ENCODE results near the gene BTBD7.

The BTBD7 gene

DNA sequence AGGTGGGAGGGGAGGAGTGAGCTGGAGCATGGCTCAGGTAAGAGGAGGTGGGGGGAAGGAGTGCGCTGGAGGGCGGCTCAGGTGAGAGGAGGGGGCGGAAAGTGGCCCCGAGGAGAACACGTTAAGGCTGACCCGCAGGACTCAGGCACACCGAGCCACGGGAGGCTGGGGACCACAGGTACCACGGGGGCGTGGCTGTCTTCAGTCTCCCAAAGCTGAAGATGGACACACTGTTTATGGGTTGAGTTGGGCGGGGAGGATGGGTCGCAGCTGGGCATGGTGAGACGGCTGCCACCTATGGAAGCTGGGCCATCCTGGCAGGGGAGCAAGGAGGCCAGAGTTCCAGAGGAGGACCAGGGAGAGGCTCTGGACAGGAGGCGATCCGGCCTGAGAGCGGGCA, 102.3 kb downstream of the BTBD7 start:
- DNase-seq (ENCODE audit: extremely low read depth, low read depth), result no peak
- TF ChIP-seq, protein P1, sequence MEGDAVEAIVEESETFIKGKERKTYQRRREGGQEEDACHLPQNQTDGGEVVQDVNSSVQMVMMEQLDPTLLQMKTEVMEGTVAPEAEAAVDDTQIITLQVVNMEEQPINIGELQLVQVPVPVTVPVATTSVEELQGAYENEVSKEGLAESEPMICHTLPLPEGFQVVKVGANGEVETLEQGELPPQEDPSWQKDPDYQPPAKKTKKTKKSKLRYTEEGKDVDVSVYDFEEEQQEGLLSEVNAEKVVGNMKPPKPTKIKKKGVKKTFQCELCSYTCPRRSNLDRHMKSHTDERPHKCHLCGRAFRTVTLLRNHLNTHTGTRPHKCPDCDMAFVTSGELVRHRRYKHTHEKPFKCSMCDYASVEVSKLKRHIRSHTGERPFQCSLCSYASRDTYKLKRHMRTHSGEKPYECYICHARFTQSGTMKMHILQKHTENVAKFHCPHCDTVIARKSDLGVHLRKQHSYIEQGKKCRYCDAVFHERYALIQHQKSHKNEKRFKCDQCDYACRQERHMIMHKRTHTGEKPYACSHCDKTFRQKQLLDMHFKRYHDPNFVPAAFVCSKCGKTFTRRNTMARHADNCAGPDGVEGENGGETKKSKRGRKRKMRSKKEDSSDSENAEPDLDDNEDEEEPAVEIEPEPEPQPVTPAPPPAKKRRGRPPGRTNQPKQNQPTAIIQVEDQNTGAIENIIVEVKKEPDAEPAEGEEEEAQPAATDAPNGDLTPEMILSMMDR (IDR thresholded peaks at IDR 0.05; ENCODE audit: low read depth, low read length), result no peak

DNA sequence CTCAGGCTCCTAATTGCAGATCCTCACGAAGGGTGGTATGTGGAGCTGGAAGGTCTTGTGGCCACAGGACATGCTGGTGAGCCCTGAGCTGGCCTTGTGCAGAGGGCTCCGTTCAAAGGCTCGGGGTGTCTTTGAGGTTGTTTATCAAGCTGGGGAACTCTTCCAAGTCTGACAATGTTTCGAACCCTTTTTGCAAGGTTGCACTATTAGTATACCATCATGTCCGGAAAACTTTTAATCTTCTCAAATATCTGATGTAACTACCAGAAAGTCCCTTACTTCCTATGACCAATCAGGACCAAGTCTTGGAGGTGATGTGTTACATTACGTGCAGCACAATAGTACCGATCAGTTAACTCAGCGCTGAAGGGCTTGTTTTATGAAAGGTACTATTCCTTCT, 104.3 kb downstream of the BTBD7 start:
- no peak for DNase-seq (ENCODE audit: extremely low read depth, low read depth)
- TF ChIP-seq, protein P1 (IDR thresholded peaks at IDR 0.05; ENCODE audit: low read depth, low read length), result no peak

DNA sequence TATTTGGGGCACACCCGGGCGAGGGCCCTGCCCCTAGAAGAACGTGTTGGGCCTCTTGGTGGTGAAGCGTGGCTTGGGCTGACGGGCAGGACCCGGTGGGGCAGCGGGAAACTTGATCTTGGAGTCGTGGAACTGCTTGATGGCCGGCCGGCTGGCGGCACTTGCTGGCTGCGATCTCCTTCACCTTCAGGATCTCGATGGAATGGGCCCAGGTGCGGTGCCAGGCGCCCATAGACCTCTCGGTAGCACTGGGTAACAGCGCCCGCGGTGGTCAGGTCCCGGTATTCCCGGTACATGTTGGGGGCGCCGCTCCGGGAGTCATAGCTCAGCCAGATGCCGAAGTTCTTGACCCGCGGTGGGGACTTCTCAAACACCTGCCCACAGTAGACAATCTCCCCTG, 109.3 kb downstream of the BTBD7 start:
- DNase-seq (ENCODE audit: extremely low read depth, low read depth), result no peak
- TF ChIP-seq, protein P1 (IDR thresholded peaks at IDR 0.05; ENCODE audit: low read depth, low read length), result no peak

DNA sequence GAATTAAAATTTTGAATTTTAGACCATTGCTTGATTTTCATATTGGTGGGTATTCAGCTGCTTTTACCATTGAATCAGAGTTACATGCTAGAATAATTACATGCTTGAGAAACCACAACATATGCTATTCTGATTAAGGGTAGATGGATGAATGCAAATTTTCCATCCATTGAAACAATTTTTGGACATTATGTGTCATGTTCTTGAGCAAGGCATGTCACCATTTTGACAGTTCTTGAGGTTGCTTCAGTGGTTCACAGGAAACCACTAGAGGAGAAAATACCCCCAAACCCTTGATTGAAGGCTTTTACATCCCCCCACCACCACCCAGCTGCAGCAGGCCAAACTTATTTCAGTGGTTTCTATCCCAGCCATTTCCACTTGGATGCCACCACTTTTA, 112.3 kb downstream of the BTBD7 start:
- no peak for DNase-seq (ENCODE audit: extremely low read depth, low read depth)
- TF ChIP-seq, protein P1 (IDR thresholded peaks at IDR 0.05; ENCODE audit: low read depth, low read length), result no peak

DNA sequence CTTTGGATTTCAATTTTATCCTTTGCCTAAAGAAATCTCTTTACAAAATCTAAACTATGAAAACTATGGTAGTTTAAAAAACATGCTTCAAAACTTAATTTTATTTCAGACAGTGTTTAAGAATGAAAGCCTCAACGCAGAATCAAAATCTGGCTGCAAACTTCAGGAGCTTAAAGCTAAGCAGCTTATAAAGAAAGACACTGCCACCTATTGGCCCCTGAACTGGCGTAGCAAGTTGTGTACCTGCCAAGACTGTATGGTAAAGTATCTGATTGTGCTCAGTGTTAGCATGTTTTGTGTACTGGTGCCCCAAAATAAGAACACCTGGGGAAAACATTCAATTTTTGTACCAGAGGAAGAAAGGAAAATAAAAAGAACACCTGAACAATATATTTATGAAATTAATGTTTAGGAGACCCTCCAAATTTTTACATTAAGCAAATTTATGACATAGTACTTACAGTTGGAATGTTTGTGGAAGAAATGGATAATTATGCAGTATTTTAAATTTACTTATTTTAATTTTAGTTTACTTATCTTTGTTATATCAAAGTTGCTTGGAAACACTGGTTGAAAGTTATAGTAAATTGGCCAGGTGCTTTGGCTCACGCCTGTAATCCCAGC, 113.6 kb downstream of the BTBD7 start:
- no peak for DNase-seq (ENCODE audit: extremely low read depth, low read depth)
- TF ChIP-seq, protein P1 (IDR thresholded peaks at IDR 0.05; ENCODE audit: low read depth, low read length), result peak; percentile 57

DNA sequence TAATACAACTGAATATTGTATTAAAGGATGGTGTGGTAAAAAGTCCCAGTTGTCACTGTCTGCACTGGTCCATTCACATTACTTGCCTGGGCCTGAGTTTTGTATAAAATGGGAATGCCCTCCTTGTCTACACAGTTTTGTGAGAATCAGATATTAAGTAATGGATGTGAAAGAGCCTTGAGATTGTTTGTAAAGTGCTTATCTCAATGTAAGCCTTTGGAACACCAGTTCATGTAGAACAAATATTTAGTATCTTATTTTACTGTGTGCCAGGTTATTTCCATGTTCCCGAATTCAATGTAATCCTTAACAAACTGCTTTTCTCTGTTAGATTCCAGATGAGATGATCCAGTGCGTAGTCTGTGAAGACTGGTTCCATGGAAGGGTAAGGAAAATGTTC, 118.2 kb downstream of the BTBD7 start:
- no peak for DNase-seq (ENCODE audit: extremely low read depth, low read depth)
- TF ChIP-seq, protein P1 (IDR thresholded peaks at IDR 0.05; ENCODE audit: low read depth, low read length), result no peak

DNA sequence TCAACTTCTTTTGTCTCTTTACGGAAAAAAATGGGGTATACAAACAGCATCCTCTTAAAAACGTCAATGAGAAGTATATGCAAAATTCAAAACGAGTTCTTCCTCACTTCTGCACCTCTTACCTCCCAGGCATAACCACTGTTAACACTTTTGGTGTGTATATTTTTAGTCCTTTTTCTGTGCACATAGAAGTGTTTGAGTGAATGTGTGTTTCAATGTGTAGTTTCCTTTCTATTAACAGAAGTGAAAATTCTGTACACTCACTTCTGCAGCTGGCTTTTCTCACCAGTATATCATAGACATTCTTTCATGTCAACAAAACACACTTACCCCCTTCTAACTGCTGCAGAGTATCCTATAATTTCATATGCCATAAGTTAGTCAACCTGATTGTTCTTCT, 120.4 kb downstream of the BTBD7 start:
- no peak for DNase-seq (ENCODE audit: extremely low read depth, low read depth)
- TF ChIP-seq, protein P1 (IDR thresholded peaks at IDR 0.05; ENCODE audit: low read depth, low read length), result no peak

Data from AG09319 (cell line).